ENCODE results near the gene BAIAP2L1. TPM values are rescaled to one million over a fixed set of nuclear protein-coding genes. Genes with fewer than 3 reads are reported as not detected.

BAIAP2L1 gene
- total RNA-seq, 6 experiments from 2014 or later: 9.1 to 29.5 (median 25.2) TPM

DNA sequence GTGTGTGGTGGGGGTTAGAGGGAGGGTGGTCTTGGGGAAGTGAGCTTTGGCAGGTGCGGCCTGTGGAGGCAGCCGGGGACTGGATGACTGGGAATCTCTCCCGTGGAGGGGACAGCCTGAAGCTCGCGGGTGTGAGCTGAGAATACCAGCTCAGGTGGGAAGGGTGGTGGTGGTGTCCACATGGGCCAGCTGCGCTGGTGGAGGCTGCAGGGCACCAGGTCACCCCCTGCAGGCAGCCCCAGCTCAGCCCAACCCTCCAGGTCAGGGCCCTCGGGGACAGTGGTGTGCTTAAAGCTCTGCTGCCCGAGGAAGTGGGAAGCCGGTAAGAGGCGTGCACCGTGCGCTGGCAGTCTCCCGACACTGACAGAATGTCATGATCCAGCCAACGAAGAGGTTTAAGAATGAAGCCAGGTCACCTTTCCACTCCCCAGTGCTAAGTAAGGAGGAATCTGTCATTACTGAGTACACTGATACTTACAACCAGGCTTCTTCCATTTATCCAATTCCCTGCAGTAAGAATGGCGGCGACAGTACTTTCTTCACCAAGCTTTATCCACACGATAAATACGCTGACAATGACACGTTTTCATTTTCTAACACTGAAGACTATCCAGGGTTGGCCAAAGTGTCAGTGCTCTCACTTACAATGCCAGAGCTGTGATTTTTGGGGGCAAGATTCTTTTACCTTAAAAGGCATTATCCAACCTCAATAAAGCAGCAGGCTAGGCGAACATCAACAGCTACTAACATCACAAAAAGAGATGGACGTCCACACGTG lies 99.0 kb downstream of the BAIAP2L1 start:
- peaks cover 0 to 20% (median 9%) of the 10 kb centered on the region in 4 donors for H3K4me1 ChIP-seq
- DNase-seq: peak in 1 of 3 donors; percentile 81
- peak overlapping the region; percentile 51 to 75 (median 74) for H3K27ac ChIP-seq
- peak; percentile 14 to 67 (median 24) for ATAC-seq
- no peaks in the 10 kb centered on the region for H3K9me3 ChIP-seq
- no peaks in the 10 kb centered on the region for H3K27me3 ChIP-seq
- TF ChIP-seq POLR2A (IDR thresholded peaks at IDR 0.05) (no peak), CTCF (IDR thresholded peaks at IDR 0.05) (peak in 1 of 4 donors; percentile 8)
- H3K36me3 ChIP-seq: peaks cover 0 to 19% (median 5%) of the 10 kb centered on the region in 4 donors
- 73% methylated on average over 10 of the region's 22 CpGs for whole genome bisulfite sequencing (ENCODE audit: insufficient coverage, low coverage, low lambda C conversion rate, missing lambda C conversion rate)
- no peak overlapping the region for H3K4me3 ChIP-seq
- intact Hi-C loops (cut with DNase I): no loop called here

- intact Hi-C loops (cut with DNase I): no loop called here
- DNase-seq (peak; percentile 88 to 95 (median 91)), ATAC-seq (peak; percentile 87 to 92 (median 90))
- peak overlapping the region; percentile 51 to 75 (median 74) for H3K27ac ChIP-seq
- peaks cover 0 to 11% (median 2%) of the 10 kb centered on the region in 4 donors for H3K36me3 ChIP-seq
- H3K9me3 ChIP-seq: no peaks in the 10 kb centered on the region
- no peak overlapping the region for H3K4me3 ChIP-seq
- no peaks in the 10 kb centered on the region for H3K27me3 ChIP-seq
- H3K4me1 ChIP-seq: peaks cover 0 to 20% (median 9%) of the 10 kb centered on the region in 4 donors
- TF ChIP-seq POLR2A (IDR thresholded peaks at IDR 0.05) (no peak), CTCF (IDR thresholded peaks at IDR 0.05) (no peak)
- WGBS (ENCODE audit: insufficient coverage, low coverage, low lambda C conversion rate, missing lambda C conversion rate): 51% methylated on average over 12 of the region's 26 CpGs
Observed at GRCh38 chr7:98300595-98301372, 100.1 kb downstream of the BAIAP2L1 start.

- peaks cover 0 to 15% (median 7%) of the 10 kb centered on the region in 4 donors for H3K36me3 ChIP-seq
- H3K4me1 ChIP-seq: peaks cover 0 to 20% (median 9%) of the 10 kb centered on the region in 4 donors
- H3K27me3 ChIP-seq: no peaks in the 10 kb centered on the region
- no peak for ATAC-seq
- no peak for TF ChIP-seq CTCF (IDR thresholded peaks at IDR 0.05)
- no peak for TF ChIP-seq POLR2A (IDR thresholded peaks at IDR 0.05)
- DNase-seq: no peak
- no peak overlapping the region for H3K27ac ChIP-seq
- H3K4me3 ChIP-seq: no peak overlapping the region
- intact Hi-C loops (cut with DNase I): loop anchor here (5.0 to 10.0 kb wide), 2 partner anchors 105 to 107 kb away; partner anchors contain the start of gene BAIAP2L1 (in 2 of the 2)
- WGBS (ENCODE audit: insufficient coverage, low coverage, low lambda C conversion rate, missing lambda C conversion rate): 83% methylated on average over 14 of the region's 21 CpGs
- H3K9me3 ChIP-seq: no peaks in the 10 kb centered on the region
Observed at GRCh38 chr7:98297626-98298286, 103.1 kb downstream of the BAIAP2L1 start.

GRCh38 chr7:98296833-98297232 lies 104.1 kb downstream of the BAIAP2L1 start:
- intact Hi-C loops (cut with DNase I): loop anchor here (5.0 to 10.0 kb wide), 2 partner anchors 105 to 108 kb away; partner anchors contain the start of gene BAIAP2L1 (in 2 of the 2)

More at GRCh38 chr7:98296833-98297232, 104.1 kb downstream of the BAIAP2L1 start:
- Histone ChIP-seq H3K27me3 (no peaks in the 10 kb centered on the region), H3K9me3 (no peaks in the 10 kb centered on the region), H3K36me3 (peaks cover 0 to 24% (median 14%) of the 10 kb centered on the region in 4 donors), H3K27ac (no peak overlapping the region), H3K4me1 (peaks cover 0 to 16% (median 7%) of the 10 kb centered on the region in 4 donors), H3K4me3 (no peak overlapping the region)
- ATAC-seq: no peak
- TF ChIP-seq CTCF (IDR thresholded peaks at IDR 0.05): no peak
- TF ChIP-seq POLR2A (IDR thresholded peaks at IDR 0.05): no peak
- WGBS (ENCODE audit: insufficient coverage, low coverage, low lambda C conversion rate, missing lambda C conversion rate): no CpG with 5 or more reads among the region's 12 CpGs
- DNase-seq: no peak

Measured in right lobe of liver (tissue), 6 donors.